Uterus (tissue), 2 donors: ENCODE measurements around the gene CDRT15.
"Not testable (repeated sequence)": the region's sequence is repeated elsewhere in the genome, so short reads cannot be mapped to it uniquely, and the experiment has no call there.

ENCODE experiments used
- CTCF ChIP-seq, 4 experiments: fragments of 200-600 bp in 2 of 4; fragments of 450-650 bp in 2 of 4; sonication (generic) in 2 of 4; IDR thresholded peaks; one replicate each; pipeline ENCODE4 v1.5.1; 2016 to 2019; ENCODE audit warnings: antibody characterized with exemption in 4 of 4, mild to moderate bottlenecking in 2 of 4, moderate library complexity in 1 of 4
- POLR2A ChIP-seq, 2 donors: fragments of 450-650 bp; IDR thresholded peaks; one replicate each; pipeline ENCODE4 v1.6.1; 2016; ENCODE audit warnings: antibody characterized with exemption in 2 of 2, mild to moderate bottlenecking in 1 of 2, moderate library complexity in 1 of 2

GRCh38 chr17:14192039-14192438 is 44.6 kb downstream of the CDRT15 start:
- TF ChIP-seq CTCF, POLR2A (IDR thresholded peaks at IDR 0.05): not testable (repeated sequence)
